K562 (cell line): ENCODE data around the gene MAP7D1. TPM values are rescaled to one million over a fixed set of nuclear protein-coding genes. Genes with fewer than 3 reads are reported as not detected.
A peak's percentile ranks its signal among the peaks of the same experiment; 100 is the strongest.

ENCODE experiments used
- ASH1L ChIP-seq: fragments of 450-650 bp; IDR thresholded peaks from 2 replicates; pipeline ENCODE4 v1.6.1; 2018; ENCODE audit warnings: borderline replicate concordance, mild to moderate bottlenecking, low read depth; ENCODE audit not compliant: partially characterized antibody
- BCOR ChIP-seq: fragments of 450-650 bp; IDR thresholded peaks from 2 replicates; pipeline ENCODE4 v1.6.1; 2016
- BRF1 ChIP-seq: IDR thresholded peaks from 3 replicates; pipeline ENCODE4 v1.6.1; 2011; ENCODE audit warnings: borderline replicate concordance, mild to moderate bottlenecking; ENCODE audit not compliant: insufficient read length; ENCODE audit errors: extremely low read depth
- CHD4 ChIP-seq: fragments of 200-600 bp; sonication (generic); IDR thresholded peaks from 3 replicates; pipeline ENCODE4 v1.6.1; 2012; ENCODE audit warnings: low read depth, mild to moderate bottlenecking, mixed read lengths, low read length, inconsistent platforms; ENCODE audit not compliant: insufficient read depth, insufficient replicate concordance, poor library complexity, severe bottlenecking
- COPS2 ChIP-seq: fragments of 450-650 bp; conservative IDR thresholded peaks from 2 replicates; pipeline ENCODE4 v1.6.1; 2016; ENCODE audit warnings: mild to moderate bottlenecking, moderate library complexity
- ELF2 ChIP-seq: fragments of 250-450 bp; sonication (Bioruptor Pico); IDR thresholded peaks from 2 replicates; pipeline ENCODE4 v1.5.0; 2021; ENCODE audit warnings: mild to moderate bottlenecking
- ETV5 ChIP-seq: sonication (generic); formaldehyde crosslinking; IDR thresholded peaks from 2 replicates; pipeline ENCODE4 v1.4.0; 2020; ENCODE audit warnings: low read depth, mild to moderate bottlenecking, missing genetic modification reagents
- FOXP1 ChIP-seq: sonication (generic); formaldehyde crosslinking; IDR thresholded peaks from 2 replicates; pipeline ENCODE4 v1.8.0; 2022; ENCODE audit warnings: mild to moderate bottlenecking, missing genetic modification reagents
- GABPB1 ChIP-seq: sonication (generic); formaldehyde crosslinking; IDR thresholded peaks from 2 replicates; pipeline ENCODE4 v1.8.0; 2022; ENCODE audit warnings: mild to moderate bottlenecking, missing genetic modification reagents
- GABPB2 ChIP-seq: fragments of 250-450 bp; sonication (Bioruptor Pico); conservative IDR thresholded peaks from 2 replicates; pipeline ENCODE4 v1.5.1; 2021; ENCODE audit warnings: mild to moderate bottlenecking
- GATAD2B ChIP-seq: fragments of 450-650 bp; IDR thresholded peaks from 2 replicates; pipeline ENCODE4 v1.6.1; 2017; ENCODE audit warnings: mild to moderate bottlenecking, borderline replicate concordance
- KDM1A ChIP-seq, 2 experiments: fragments of 450-650 bp; IDR thresholded peaks; 2 replicates each; pipeline ENCODE4 v1.6.1; 2016; ENCODE audit warnings: mild to moderate bottlenecking in 2 of 2
- MAZ ChIP-seq, 2 experiments: fragments of 450-650 bp in 1 of 2; sonication (generic) in 1 of 2; formaldehyde crosslinking; IDR thresholded peaks in 1 of 2; conservative IDR thresholded peaks in 1 of 2; 2 replicates each; pipeline versions ENCODE4 v1.4.0 to v1.5.0; 2020; ENCODE audit warnings: mild to moderate bottlenecking in 1 of 2, missing genetic modification reagents in 1 of 2
- MTA1 ChIP-seq: fragments of 450-650 bp; IDR thresholded peaks from 2 replicates; pipeline ENCODE4 v1.6.1; 2017; ENCODE audit warnings: borderline replicate concordance
- MTA3 ChIP-seq: fragments of 450-650 bp; formaldehyde crosslinking; IDR thresholded peaks from 2 replicates; pipeline ENCODE4 v1.6.1; 2017; ENCODE audit warnings: mild to moderate bottlenecking, borderline replicate concordance
- NELFE ChIP-seq: IDR thresholded peaks from 2 replicates; pipeline ENCODE4 v1.6.1; 2011; ENCODE audit warnings: mild to moderate bottlenecking; ENCODE audit not compliant: insufficient read depth, insufficient read length
- NR1H2 ChIP-seq: sonication (generic); formaldehyde crosslinking; IDR thresholded peaks from 2 replicates; pipeline ENCODE4 v1.4.0; 2020; ENCODE audit warnings: mild to moderate bottlenecking, missing genetic modification reagents
- POU5F1 ChIP-seq: fragments of 150-350 bp; IDR thresholded peaks from 2 replicates; pipeline ENCODE4 v1.6.1; 2014; ENCODE audit warnings: borderline replicate concordance, low read length, low read depth, mild to moderate bottlenecking; ENCODE audit not compliant: partially characterized antibody
- SP2 ChIP-seq: IDR thresholded peaks from 2 replicates; pipeline ENCODE4 v1.6.1; 2011; ENCODE audit warnings: mild to moderate bottlenecking, low read depth, low read length, moderate library complexity; ENCODE audit not compliant: poor library complexity, severe bottlenecking; ENCODE audit errors: extremely low read depth
- TCF7 ChIP-seq: sonication (generic); IDR thresholded peaks from 2 replicates; pipeline ENCODE4 v1.6.1; 2016; ENCODE audit warnings: antibody characterized with exemption, borderline replicate concordance
- ZC3H4 ChIP-seq: sonication (generic); formaldehyde crosslinking; IDR thresholded peaks from 2 replicates; pipeline ENCODE4 v1.9.0; 2021; ENCODE audit warnings: missing genetic modification reagents, borderline replicate concordance
- ZNF212 ChIP-seq: fragments of 450-650 bp; formaldehyde crosslinking; IDR thresholded peaks from 2 replicates; pipeline ENCODE4 v1.4.0; 2020; ENCODE audit warnings: mild to moderate bottlenecking
- ZNF253 ChIP-seq: fragments of 250-450 bp; sonication (Bioruptor Pico); conservative IDR thresholded peaks from 2 replicates; pipeline ENCODE4 v1.6.1; 2021; ENCODE audit warnings: mild to moderate bottlenecking
- ZNF263 ChIP-seq: sonication (generic); formaldehyde crosslinking; IDR thresholded peaks from 2 replicates; pipeline ENCODE4 v1.8.0; 2022; ENCODE audit warnings: mild to moderate bottlenecking, missing genetic modification reagents, borderline replicate concordance
- ZNF311 ChIP-seq: fragments of 250-450 bp; sonication (Bioruptor Pico); IDR thresholded peaks from 2 replicates; pipeline ENCODE4 v1.4.0; 2020; ENCODE audit warnings: mild to moderate bottlenecking, moderate library complexity
- polyA plus RNA-seq, 8 experiments: library from polyadenylated mRNA; depleted of rRNA in 4 of 8; stranded (reverse) in 5 of 8; unstranded in 3 of 8; fragments of >200 nt; fragmentation: Nextera tagmentation in 2 of 8; fragmentation: Illumina TruSeq in 1 of 8; extraction: Ambion mirVana in 2 of 8; extraction: Trizol in 1 of 8; gene quantifications; 2 replicates each; pipeline versions ENCODE4 v1.2.1 to v1.2.3, GENCODE V29; 2011 to 2014; ENCODE audit warnings: inconsistent platforms in 1 of 8, missing spikeins in 1 of 8
- total RNA-seq, 7 experiments: library from RNA; depleted of rRNA in 6 of 7; stranded (reverse); fragments of >200 nt in 6 of 7; fragmentation: Illumina TruSeq in 2 of 7; extraction: Trizol in 2 of 7; gene quantifications; 2 replicates each; pipeline versions ENCODE4 v1.2.1 to v1.2.3, GENCODE V29; 2011 to 2021; ENCODE audit warnings: low replicate concordance in 1 of 7
- TF ChIP-seq, protein P1 (sequence below): fragments of 250-450 bp; sonication (Bioruptor Pico); IDR thresholded peaks from 2 replicates; pipeline ENCODE4 v1.8.0; 2021; ENCODE audit warnings: moderate library complexity, mild to moderate bottlenecking, inconsistent platforms
- TF ChIP-seq, protein P2 (sequence below): IDR thresholded peaks from 2 replicates; pipeline ENCODE4 v1.6.1; 2016; ENCODE audit warnings: missing genetic modification characterization, missing compliant biosample characterization

Gene MAP7D1
- total and polyA plus RNA-seq, 9 of the 15 experiments (the other 6 are each of a cell fraction or from before 2014, with no cell fraction given), result 3.6 to 108 (median 34.5) TPM

DNA sequence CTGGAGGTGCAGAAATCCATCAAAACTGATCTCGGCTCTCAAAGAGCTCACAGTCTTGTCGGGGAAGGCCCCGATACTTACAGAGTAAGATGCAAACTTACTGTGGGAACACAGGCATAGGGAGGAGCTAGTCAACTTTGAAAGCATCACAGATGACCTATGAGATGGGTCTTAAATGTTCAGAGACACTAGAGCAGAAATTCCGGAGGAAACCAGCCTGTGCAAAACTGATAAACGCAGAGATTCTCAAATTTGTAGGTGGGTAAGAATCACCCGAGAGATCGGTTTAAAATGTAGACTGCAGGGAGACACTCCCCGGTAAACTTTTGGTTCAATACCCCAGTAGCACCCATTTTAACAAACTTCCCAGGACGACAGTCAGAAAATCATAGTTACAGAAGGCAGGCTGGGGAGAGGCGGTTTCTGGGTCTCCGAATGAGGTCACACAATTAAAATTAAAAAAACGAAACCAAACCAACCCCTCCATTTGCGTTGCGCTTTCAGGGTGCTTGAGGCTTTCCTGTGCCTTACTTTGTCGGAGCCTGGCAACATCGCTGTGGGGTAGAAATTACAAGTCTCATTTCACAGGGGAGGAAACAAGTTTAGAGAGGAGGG is 67.5 kb downstream of the MAP7D1 start (continued):
- TF ChIP-seq GATAD2B (peak; percentile 58; the same call in 1 of the 2 replicates), BRF1 (no peak), ZC3H4 (CRISPR knock-in tag) (peak; percentile 56; the same call in 1 of the 2 replicates), GABPB1 (CRISPR knock-in tag) (no peak), ZNF212 (no peak), ETV5 (CRISPR knock-in tag) (no peak), FOXP1 (CRISPR knock-in tag) (no peak), NELFE (no peak), CHD4 (no peak), GABPB2 (CRISPR knock-in tag) (no peak; the same call in 1 of the 2 replicates), KDM1A (IDR thresholded peaks at IDR 0.05) (peak; percentile 52 to 71; a peak in 1 of 4 replicates), TCF7 (no peak), ZNF253 (CRISPR knock-in tag) (peak; percentile 67; the same call in 1 of the 2 replicates), BCOR (0 out of 2 replicates have a peak, but pooled peaks have one; percentile 29), MTA3 (no peak), MAZ (CRISPR knock-in tag; conservative IDR thresholded peaks at IDR 0.05 in 1 of 2, IDR thresholded peaks at IDR 0.05 in 1 of 2) (no peak), ZNF311 (no peak), ELF2 (CRISPR knock-in tag) (0 out of 2 replicates have a peak, but pooled peaks have one; percentile 12), NR1H2 (CRISPR knock-in tag) (no peak), ZNF263 (CRISPR knock-in tag) (no peak), ASH1L (no peak), MTA1 (no peak), COPS2 (no peak), SP2 (no peak), POU5F1 (no peak)
- TF ChIP-seq, protein P1, sequence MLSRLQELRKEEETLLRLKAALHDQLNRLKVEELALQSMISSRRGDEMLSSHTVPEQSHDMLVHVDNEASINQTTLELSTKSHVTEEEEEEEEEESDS (CRISPR knock-in tag), result no peak
- TF ChIP-seq, protein P2, sequence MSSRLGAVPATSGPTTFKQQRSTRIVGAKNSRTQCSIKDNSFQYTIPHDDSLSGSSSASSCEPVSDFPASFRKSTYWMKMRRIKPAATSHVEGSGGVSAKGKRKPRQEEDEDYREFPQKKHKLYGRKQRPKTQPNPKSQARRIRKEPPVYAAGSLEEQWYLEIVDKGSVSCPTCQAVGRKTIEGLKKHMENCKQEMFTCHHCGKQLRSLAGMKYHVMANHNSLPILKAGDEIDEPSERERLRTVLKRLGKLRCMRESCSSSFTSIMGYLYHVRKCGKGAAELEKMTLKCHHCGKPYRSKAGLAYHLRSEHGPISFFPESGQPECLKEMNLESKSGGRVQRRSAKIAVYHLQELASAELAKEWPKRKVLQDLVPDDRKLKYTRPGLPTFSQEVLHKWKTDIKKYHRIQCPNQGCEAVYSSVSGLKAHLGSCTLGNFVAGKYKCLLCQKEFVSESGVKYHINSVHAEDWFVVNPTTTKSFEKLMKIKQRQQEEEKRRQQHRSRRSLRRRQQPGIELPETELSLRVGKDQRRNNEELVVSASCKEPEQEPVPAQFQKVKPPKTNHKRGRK (tag), result no peak
